Gastroesophageal sphincter (tissue), 4 donors: ENCODE measurements around the gene SMARCD1. TPM values are rescaled to one million over a fixed set of nuclear protein-coding genes. Genes with fewer than 3 reads are reported as not detected.

Source experiments
- ATAC-seq: fragments of 150-250 bp; one replicate; pipeline ENCODE4 v1.9.1; 2016; ENCODE audit warnings: mild to moderate bottlenecking, moderate library complexity
- H3K27ac ChIP-seq, 4 donors: fragments of 200-600 bp; sonication (generic) in 3 of 4; 1 replicate in 3 of 4; 2 replicates in 1 of 4; pipeline ENCODE4 v1.5.1; 2016 to 2019
- H3K27me3 ChIP-seq: fragments of 200-600 bp; sonication (generic); one replicate; pipeline ENCODE4 v1.5.1; 2019
- H3K36me3 ChIP-seq, 2 donors: fragments of 200-600 bp; sonication (generic); one replicate each; pipeline ENCODE4 v1.5.1; 2019; ENCODE audit warnings: control low read depth in 1 of 2
- H3K4me1 ChIP-seq, 3 donors: fragments of 200-600 bp; sonication (generic); 1 replicate in 2 of 3; 2 replicates in 1 of 3; pipeline ENCODE4 v1.5.1; 2016 to 2019; ENCODE audit warnings: control low read depth in 2 of 3
- H3K4me3 ChIP-seq, 2 donors: fragments of 200-600 bp; sonication (generic); one replicate each; pipeline ENCODE4 v1.5.1; 2019; ENCODE audit warnings: mild to moderate bottlenecking in 1 of 2, moderate library complexity in 1 of 2
- H3K9me3 ChIP-seq, 3 donors: fragments of 200-600 bp; sonication (generic); one replicate each; pipeline ENCODE4 v1.5.1; 2017 to 2019; ENCODE audit warnings: control low read depth in 2 of 3
- CTCF ChIP-seq, 4 experiments: fragments of 200-600 bp in 2 of 4; fragments of 450-650 bp in 2 of 4; sonication (generic) in 1 of 4; IDR thresholded peaks; one replicate each; pipeline ENCODE4 v1.5.1; 2017 to 2019; ENCODE audit warnings: antibody characterized with exemption in 4 of 4, mild to moderate bottlenecking in 2 of 4, moderate library complexity in 2 of 4
- EP300 ChIP-seq: sonication (generic); formaldehyde crosslinking; IDR thresholded peaks from one replicate; pipeline ENCODE4 v1.6.1; 2017; ENCODE audit warnings: antibody characterized with exemption, mild to moderate bottlenecking
- POLR2A ChIP-seq, 2 donors: fragments of 450-650 bp; IDR thresholded peaks; one replicate each; pipeline ENCODE4 v1.6.1; 2017; ENCODE audit warnings: antibody characterized with exemption in 2 of 2, mild to moderate bottlenecking in 2 of 2, moderate library complexity in 1 of 2
- POLR2AphosphoS5 ChIP-seq: sonication (generic); formaldehyde crosslinking; IDR thresholded peaks from one replicate; pipeline ENCODE4 v1.6.1; 2017; ENCODE audit warnings: antibody characterized with exemption
- WGBS, 2 donors: methylation state at CpG; one replicate each; pipeline ENCODE4 v1.1.5; 2018; ENCODE audit warnings: low coverage in 1 of 2; 5-methylcytosine and 5-hydroxymethylcytosine counted together
- total RNA-seq, 4 donors: library from RNA; depleted of rRNA; stranded (reverse); fragments of >200 nt; gene quantifications; one replicate each; pipeline ENCODE4 v1.1.0, GENCODE V29; 2016

Gene SMARCD1
- total RNA-seq, result 10 to 100 TPM; 26.6 to 52.8 (median 44.2) TPM

- TF ChIP-seq POLR2A (IDR thresholded peaks at IDR 0.05) (peak; percentile 31 to 43), POLR2AphosphoS5 (peak; percentile 15), CTCF (IDR thresholded peaks at IDR 0.05) (peak in 2 of 4 experiments; percentile 13 to 77), EP300 (no peak)
- WGBS, 2 donors, result 0% methylated on average over 3 to 13 of the region's 69 CpGs
- H3K36me3 ChIP-seq, result peaks cover 2 to 36% of the 10 kb centered on the region in 2 donors
- peak; percentile 93 for ATAC-seq
- H3K27ac ChIP-seq, result peak within 1 kb of the TSS; percentile 89 to 99 (median 94)
- no peaks in the 10 kb centered on the region for H3K9me3 ChIP-seq
- H3K4me3 ChIP-seq, result peak within 1 kb of the TSS; percentile 58 to 73
- peaks cover 0 to 51% (median 0%) of the 10 kb centered on the region in 3 donors for H3K4me1 ChIP-seq
- no peaks in the 10 kb centered on the region for H3K27me3 ChIP-seq
Observed at GRCh38 chr12:50084775-50085614, at the start of gene SMARCD1. Gene SMARCD1, plus strand, starts transcription at chr12:50085342. Its CDS starts 28 bp downstream, at chr12:50085370.

GRCh38 chr12:50038336-50038735, 46.8 kb upstream of the SMARCD1 start:
- H3K27ac ChIP-seq, result no peak overlapping the region
- no peak for TF ChIP-seq POLR2AphosphoS5
- no peak for TF ChIP-seq CTCF (IDR thresholded peaks at IDR 0.05)
- TF ChIP-seq EP300, result no peak
- no peak for TF ChIP-seq POLR2A (IDR thresholded peaks at IDR 0.05)
- H3K4me3 ChIP-seq, result no peak overlapping the region
- H3K36me3 ChIP-seq, result no peaks in the 10 kb centered on the region
- H3K9me3 ChIP-seq, result no peaks in the 10 kb centered on the region
- WGBS, 2 donors, result 94 to 96% methylated on average over 3 to 4 of the region's 4 CpGs
- H3K4me1 ChIP-seq, result no peaks in the 10 kb centered on the region
- no peak for ATAC-seq
- H3K27me3 ChIP-seq, result peaks cover 5% of the 10 kb centered on the region

GRCh38 chr12:50039151-50039835, 45.8 kb upstream of the SMARCD1 start:
- peak; percentile 79 for ATAC-seq
- Histone ChIP-seq H3K4me1 (no peaks in the 10 kb centered on the region), H3K27me3 (no peaks in the 10 kb centered on the region), H3K27ac (no peak overlapping the region), H3K4me3 (no peak overlapping the region), H3K36me3 (no peaks in the 10 kb centered on the region), H3K9me3 (no peaks in the 10 kb centered on the region)
- TF ChIP-seq CTCF (IDR thresholded peaks at IDR 0.05) (peak; percentile 73 to 91 (median 84)), EP300 (no peak), POLR2A (IDR thresholded peaks at IDR 0.05) (no peak), POLR2AphosphoS5 (no peak)
- WGBS, 2 donors, result 7 to 47% methylated on average over 3 to 7 of the region's 9 CpGs

- no peaks in the 10 kb centered on the region for H3K27me3 ChIP-seq
- TF ChIP-seq POLR2AphosphoS5 (no peak), POLR2A (IDR thresholded peaks at IDR 0.05) (no peak), EP300 (no peak), CTCF (IDR thresholded peaks at IDR 0.05) (no peak)
- ATAC-seq, result no peak
- 17 to 40% methylated on average over 1 of the region's 4 CpGs for WGBS, 2 donors
- H3K27ac ChIP-seq, result no peak overlapping the region
- no peaks in the 10 kb centered on the region for H3K4me1 ChIP-seq
- H3K36me3 ChIP-seq, result no peaks in the 10 kb centered on the region
- no peaks in the 10 kb centered on the region for H3K9me3 ChIP-seq
- no peak overlapping the region for H3K4me3 ChIP-seq
Observed at GRCh38 chr12:50040657-50041056, 44.5 kb upstream of the SMARCD1 start.
